ENCODE results near the gene SBF2.

GRCh38 chr11:9884601-9885000, 409.4 kb downstream of the SBF2 start:
- TF ChIP-seq EP300 (IDR thresholded peaks at IDR 0.05) (no peak), CTCF (IDR thresholded peaks at IDR 0.05) (no peak)
